Neural progenitor cell (in vitro differentiated cells): ENCODE measurements around the gene UNC80. TPM values are rescaled to one million over a fixed set of nuclear protein-coding genes. Genes with fewer than 3 reads are reported as not detected.

Source experiments
- DNase-seq: peaks from one replicate; pipeline ENCODE4 v3.0.0-alpha.2; 2016; ENCODE audit warnings: low spot score
- H2AFZ ChIP-seq: fragments of 200-600 bp; sonication (generic); replicated peaks from 2 replicates; pipeline ENCODE4 v1.6.1; 2016; ENCODE audit warnings: antibody characterized with exemption
- H3F3A ChIP-seq: fragments of 200-600 bp; sonication (generic); 2 replicates; pipeline ENCODE4 v1.6.1; 2016; ENCODE audit warnings: antibody characterized with exemption, low read depth
- H3K27ac ChIP-seq: fragments of 200-600 bp; sonication (generic); 2 replicates; pipeline ENCODE4 v1.5.1; 2016; ENCODE audit warnings: mild to moderate bottlenecking
- H3K27me3 ChIP-seq: fragments of 200-600 bp; sonication (generic); 2 replicates; pipeline ENCODE4 v1.6.1; 2016; ENCODE audit warnings: mild to moderate bottlenecking, moderate library complexity
- H3K36me3 ChIP-seq: fragments of 200-600 bp; sonication (generic); 2 replicates; pipeline ENCODE4 v1.5.1; 2016
- H3K4me1 ChIP-seq: fragments of 200-600 bp; sonication (generic); 2 replicates; pipeline ENCODE4 v1.6.1; 2016; ENCODE audit warnings: mixed run types
- H3K4me2 ChIP-seq: fragments of 200-600 bp; sonication (generic); 2 replicates; pipeline ENCODE4 v1.6.1; 2016
- H3K4me3 ChIP-seq: fragments of 200-600 bp; sonication (generic); 2 replicates; pipeline ENCODE4 v1.5.1; 2016
- H3K79me2 ChIP-seq: fragments of 200-600 bp; sonication (generic); 2 replicates; pipeline ENCODE4 v1.6.1; 2016; ENCODE audit warnings: low read depth
- H3K9ac ChIP-seq: fragments of 200-600 bp; sonication (generic); 2 replicates; pipeline ENCODE4 v1.6.1; 2016
- H3K9me3 ChIP-seq: fragments of 200-600 bp; sonication (generic); 2 replicates; pipeline ENCODE4 v1.5.1; 2016; ENCODE audit warnings: low read depth
- H4K20me1 ChIP-seq: fragments of 200-600 bp; sonication (generic); 2 replicates; pipeline ENCODE4 v1.6.1; 2016; ENCODE audit warnings: low read depth
- H3K27ac Mint-ChIP-seq: 3 replicates; pipeline ENCODE4 v1.8.0; 2021; ENCODE audit warnings: mixed read lengths
- H3K27me3 Mint-ChIP-seq: 2 replicates; pipeline ENCODE4 v1.8.0; 2022; ENCODE audit warnings: low read depth, mild to moderate bottlenecking, inconsistent platforms, moderate library complexity, mixed read lengths; ENCODE audit not compliant: insufficient read depth
- H3K36me3 Mint-ChIP-seq: 3 replicates; pipeline ENCODE4 v1.8.0; 2021; ENCODE audit warnings: mixed read lengths
- H3K4me1 Mint-ChIP-seq: 3 replicates; pipeline ENCODE4 v1.8.0; 2021; ENCODE audit warnings: mixed read lengths
- H3K4me3 Mint-ChIP-seq: 3 replicates; pipeline ENCODE4 v1.8.0; 2021; ENCODE audit warnings: mild to moderate bottlenecking, moderate library complexity, mixed read lengths
- H3K9me3 Mint-ChIP-seq: 3 replicates; pipeline ENCODE4 v1.8.0; 2020; ENCODE audit warnings: mixed read lengths
- EZH2 ChIP-seq: fragments of 200-600 bp; sonication (generic); IDR thresholded peaks from 2 replicates; pipeline ENCODE4 v1.6.1; 2017; ENCODE audit warnings: antibody characterized with exemption, mild to moderate bottlenecking, moderate library complexity
- EZH2phosphoT487 ChIP-seq: fragments of 200-600 bp; sonication (generic); IDR thresholded peaks from 2 replicates; pipeline ENCODE4 v1.6.1; 2017; ENCODE audit warnings: antibody characterized with exemption
- total RNA-seq: library from RNA; depleted of rRNA; stranded (reverse); fragments of >200 nt; gene quantifications from 2 replicates; pipeline ENCODE4 v1.2.3, GENCODE V29; 2015; ENCODE audit warnings: low replicate concordance
- TF ChIP-seq, protein P1 (sequence below): fragments of 200-600 bp; sonication (generic); IDR thresholded peaks from 2 replicates; pipeline ENCODE4 v1.5.1; 2017; ENCODE audit warnings: antibody characterized with exemption, mild to moderate bottlenecking

The UNC80 gene
- total RNA-seq, 1 donor from 2014 or later: 1.9 TPM

DNA sequence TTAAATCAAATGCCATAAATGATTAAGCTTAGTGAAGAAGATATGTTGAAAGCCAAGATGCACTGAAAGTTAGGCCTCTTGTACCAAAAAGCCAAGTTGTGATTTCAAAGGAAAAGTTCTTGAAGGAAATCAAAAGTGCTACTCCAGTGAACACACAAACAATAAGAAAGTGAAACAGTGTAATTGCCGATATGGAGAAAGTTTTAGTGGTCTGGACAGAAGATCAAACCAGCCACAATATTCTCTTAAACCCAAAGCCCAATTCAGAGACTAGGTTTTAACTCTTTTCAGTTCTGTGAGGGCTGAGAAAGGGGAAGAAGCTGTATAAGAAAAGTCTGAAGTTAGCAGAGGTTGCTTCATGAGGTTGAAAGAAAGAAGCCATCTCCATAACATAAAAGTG, 129.0 kb downstream of the UNC80 start:
- no peaks in the 10 kb centered on the region for H3K27me3 ChIP-seq
- Mint-ChIP-seq H3K4me3 (no peak overlapping the region), H3K27ac (no peak overlapping the region), H3K36me3 (peaks cover 5% of the 10 kb centered on the region), H3K27me3 (no peaks in the 10 kb centered on the region), H3K9me3 (peaks cover 6% of the 10 kb centered on the region), H3K4me1 (peaks cover 10% of the 10 kb centered on the region)
- H3K4me3 ChIP-seq: no peak overlapping the region
- no peak overlapping the region for H3K9ac ChIP-seq
- H3K79me2 ChIP-seq: no peaks in the 10 kb centered on the region
- no peaks in the 10 kb centered on the region for H4K20me1 ChIP-seq
- no peaks in the 10 kb centered on the region for H3K36me3 ChIP-seq
- no peaks in the 10 kb centered on the region for H3K4me1 ChIP-seq
- H3K27ac ChIP-seq: no peak overlapping the region
- DNase-seq: no peak
- no peak overlapping the region for H3K4me2 ChIP-seq
- H3K9me3 ChIP-seq: no peaks in the 10 kb centered on the region
- TF ChIP-seq EZH2 (no peak), EZH2phosphoT487 (no peak)
- TF ChIP-seq, protein P1, sequence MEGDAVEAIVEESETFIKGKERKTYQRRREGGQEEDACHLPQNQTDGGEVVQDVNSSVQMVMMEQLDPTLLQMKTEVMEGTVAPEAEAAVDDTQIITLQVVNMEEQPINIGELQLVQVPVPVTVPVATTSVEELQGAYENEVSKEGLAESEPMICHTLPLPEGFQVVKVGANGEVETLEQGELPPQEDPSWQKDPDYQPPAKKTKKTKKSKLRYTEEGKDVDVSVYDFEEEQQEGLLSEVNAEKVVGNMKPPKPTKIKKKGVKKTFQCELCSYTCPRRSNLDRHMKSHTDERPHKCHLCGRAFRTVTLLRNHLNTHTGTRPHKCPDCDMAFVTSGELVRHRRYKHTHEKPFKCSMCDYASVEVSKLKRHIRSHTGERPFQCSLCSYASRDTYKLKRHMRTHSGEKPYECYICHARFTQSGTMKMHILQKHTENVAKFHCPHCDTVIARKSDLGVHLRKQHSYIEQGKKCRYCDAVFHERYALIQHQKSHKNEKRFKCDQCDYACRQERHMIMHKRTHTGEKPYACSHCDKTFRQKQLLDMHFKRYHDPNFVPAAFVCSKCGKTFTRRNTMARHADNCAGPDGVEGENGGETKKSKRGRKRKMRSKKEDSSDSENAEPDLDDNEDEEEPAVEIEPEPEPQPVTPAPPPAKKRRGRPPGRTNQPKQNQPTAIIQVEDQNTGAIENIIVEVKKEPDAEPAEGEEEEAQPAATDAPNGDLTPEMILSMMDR: no peak
- no peak overlapping the region for H2AFZ ChIP-seq
- no peaks in the 10 kb centered on the region for H3F3A ChIP-seq

- peaks cover 5% of the 10 kb centered on the region for H3K36me3 Mint-ChIP-seq
- DNase-seq: no peak
- no peaks in the 10 kb centered on the region for H3F3A ChIP-seq
- H3K36me3 ChIP-seq: no peaks in the 10 kb centered on the region
- H3K79me2 ChIP-seq: no peaks in the 10 kb centered on the region
- no peak for TF ChIP-seq EZH2
- TF ChIP-seq EZH2phosphoT487: no peak
- TF ChIP-seq, protein P1: no peak
- H3K27me3 Mint-ChIP-seq: no peaks in the 10 kb centered on the region
- H3K9ac ChIP-seq: no peak overlapping the region
- no peak overlapping the region for H3K4me3 ChIP-seq
- no peaks in the 10 kb centered on the region for H3K27me3 ChIP-seq
- peaks cover 6% of the 10 kb centered on the region for H3K9me3 Mint-ChIP-seq
- H3K4me3 Mint-ChIP-seq: no peak overlapping the region
- no peaks in the 10 kb centered on the region for H3K9me3 ChIP-seq
- H3K4me1 Mint-ChIP-seq: peaks cover 10% of the 10 kb centered on the region
- no peak overlapping the region for H2AFZ ChIP-seq
- H3K4me2 ChIP-seq: no peak overlapping the region
- H3K27ac Mint-ChIP-seq: no peak overlapping the region
- H3K4me1 ChIP-seq: no peaks in the 10 kb centered on the region
- H4K20me1 ChIP-seq: no peaks in the 10 kb centered on the region
- H3K27ac ChIP-seq: no peak overlapping the region
Measured at GRCh38 chr2:209901172-209901571, 129.5 kb downstream of the UNC80 start.

- H3K27me3 ChIP-seq: no peaks in the 10 kb centered on the region
Measured at GRCh38 chr2:209905691-209906090, 134.1 kb downstream of the UNC80 start.

More at GRCh38 chr2:209905691-209906090, 134.1 kb downstream of the UNC80 start:
- Mint-ChIP-seq H3K9me3 (peaks cover 16% of the 10 kb centered on the region), H3K36me3 (peaks cover 19% of the 10 kb centered on the region), H3K4me3 (no peak overlapping the region), H3K27me3 (no peaks in the 10 kb centered on the region), H3K4me1 (peaks cover 10% of the 10 kb centered on the region), H3K27ac (no peak overlapping the region)
- H3K79me2 ChIP-seq: no peaks in the 10 kb centered on the region
- H4K20me1 ChIP-seq: no peaks in the 10 kb centered on the region
- H3K4me2 ChIP-seq: no peak overlapping the region
- no peaks in the 10 kb centered on the region for H3K4me1 ChIP-seq
- no peaks in the 10 kb centered on the region for H3K36me3 ChIP-seq
- H3K4me3 ChIP-seq: no peak overlapping the region
- no peak overlapping the region for H3K27ac ChIP-seq
- TF ChIP-seq EZH2phosphoT487: no peak
- no peak for TF ChIP-seq EZH2
- TF ChIP-seq, protein P1: no peak
- no peak overlapping the region for H3K9ac ChIP-seq
- no peaks in the 10 kb centered on the region for H3F3A ChIP-seq
- H2AFZ ChIP-seq: no peak overlapping the region
- no peaks in the 10 kb centered on the region for H3K9me3 ChIP-seq
- no peak for DNase-seq
